NCI-H1092 treated with DMSO at 0.1 percent for 48 hours (cell line): ENCODE results near the gene SARNP.
"Not testable (repeated sequence)": the region's sequence is repeated elsewhere in the genome, so short reads cannot be mapped to it uniquely, and the experiment has no call there.

Source experiments
- DNase-seq: peaks from one replicate; lab custom pipeline; 2025; lab: John Stamatoyannopoulos, UW

The SARNP gene, protein sequence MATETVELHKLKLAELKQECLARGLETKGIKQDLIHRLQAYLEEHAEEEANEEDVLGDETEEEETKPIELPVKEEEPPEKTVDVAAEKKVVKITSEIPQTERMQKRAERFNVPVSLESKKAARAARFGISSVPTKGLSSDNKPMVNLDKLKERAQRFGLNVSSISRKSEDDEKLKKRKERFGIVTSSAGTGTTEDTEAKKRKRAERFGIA

DNA sequence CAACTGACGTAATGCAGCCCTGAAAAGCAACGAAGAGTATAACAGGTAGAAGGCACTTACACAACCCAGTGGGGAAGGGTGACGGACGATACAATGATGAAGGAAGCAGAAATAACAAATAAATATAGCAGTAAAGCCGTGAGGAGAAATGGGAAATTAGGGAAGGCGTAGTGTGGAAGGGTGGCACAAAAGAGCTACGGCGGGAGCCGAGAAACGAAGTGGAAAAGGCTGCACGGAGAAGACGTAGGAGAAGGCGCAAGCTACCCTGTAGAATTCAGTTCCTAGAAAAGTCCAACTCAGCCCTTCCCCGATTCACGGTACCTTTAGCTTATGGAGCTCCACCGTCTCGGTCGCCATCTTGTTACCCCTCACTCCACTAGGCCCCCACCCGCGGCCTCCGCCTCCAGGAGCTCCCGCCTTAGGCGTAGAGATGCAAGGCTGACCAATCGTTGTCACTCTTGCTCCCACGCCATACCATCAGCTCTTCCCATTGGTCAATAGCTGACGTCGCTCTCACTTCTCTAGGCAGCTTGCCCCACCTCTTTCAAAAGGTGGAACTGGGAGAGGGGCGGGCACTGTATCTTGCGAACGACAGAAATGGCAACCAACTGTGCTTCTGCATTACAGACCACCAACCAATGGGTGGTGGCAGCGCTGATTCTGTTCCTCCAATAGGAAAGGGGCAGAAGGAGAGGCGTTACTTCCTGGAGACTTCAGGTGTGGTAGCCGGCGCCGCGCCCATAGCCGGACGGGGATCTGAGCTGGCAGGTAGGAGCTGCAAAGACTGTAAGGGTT is at the start of gene SARNP, which contains the start of gene ORMDL2:
TSS of gene SARNP (minus strand) at position 380 of the 795 bp plus-strand sequence. CDS start at position 357, 23 bp downstream.
TSS of gene ORMDL2 (plus strand) at position 697 of the 795 bp plus-strand sequence. CDS start 959 bp downstream, outside the sequence.
- peak; percentile 99 for DNase-seq

DNA sequence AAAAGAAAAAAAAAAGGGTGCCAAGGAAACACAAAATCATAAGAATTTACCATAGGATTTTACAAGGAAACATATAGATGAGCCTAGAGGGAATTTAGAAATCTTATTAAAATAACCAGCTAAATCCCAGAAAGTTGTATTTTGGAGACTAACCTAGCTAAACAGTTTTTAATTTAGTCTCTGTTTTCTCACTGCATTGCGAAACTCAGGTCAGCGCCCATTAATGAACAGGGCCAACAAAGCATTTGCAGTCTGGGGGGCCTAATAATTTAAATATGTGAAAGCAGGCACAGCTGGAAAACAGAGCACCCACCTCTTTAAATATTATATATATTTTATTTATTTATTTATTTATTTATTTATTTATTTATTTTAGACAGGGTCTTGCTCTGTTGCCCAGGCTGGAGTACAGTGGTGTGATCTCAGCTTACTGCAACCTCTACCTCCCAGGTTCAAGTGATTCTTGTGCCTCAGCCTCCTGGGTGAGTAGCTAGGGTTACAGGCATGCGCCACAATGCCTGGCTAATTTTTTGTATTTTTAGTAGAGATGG is 49.0 kb upstream of the SARNP start:
- not testable (repeated sequence) for DNase-seq

DNA sequence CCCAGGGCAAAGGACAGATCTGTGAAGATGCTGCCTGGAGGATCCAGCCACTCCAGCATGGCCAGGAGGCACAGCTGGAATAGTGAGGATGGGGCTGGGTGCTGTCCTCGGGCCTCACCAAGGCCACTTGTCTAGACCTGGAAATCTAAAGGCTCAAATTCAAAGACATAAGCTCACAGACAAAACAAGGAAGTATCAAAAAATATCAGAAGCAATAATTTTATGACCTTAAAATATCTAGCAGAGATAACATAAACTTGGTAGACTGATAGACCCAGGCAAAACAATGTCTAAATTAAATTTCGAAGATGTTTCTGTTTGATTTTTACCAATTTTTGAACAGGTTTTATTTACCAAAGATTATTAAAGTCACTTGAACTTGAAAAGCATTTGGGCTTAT is 47.8 kb upstream of the SARNP start:
- no peak for DNase-seq

DNA sequence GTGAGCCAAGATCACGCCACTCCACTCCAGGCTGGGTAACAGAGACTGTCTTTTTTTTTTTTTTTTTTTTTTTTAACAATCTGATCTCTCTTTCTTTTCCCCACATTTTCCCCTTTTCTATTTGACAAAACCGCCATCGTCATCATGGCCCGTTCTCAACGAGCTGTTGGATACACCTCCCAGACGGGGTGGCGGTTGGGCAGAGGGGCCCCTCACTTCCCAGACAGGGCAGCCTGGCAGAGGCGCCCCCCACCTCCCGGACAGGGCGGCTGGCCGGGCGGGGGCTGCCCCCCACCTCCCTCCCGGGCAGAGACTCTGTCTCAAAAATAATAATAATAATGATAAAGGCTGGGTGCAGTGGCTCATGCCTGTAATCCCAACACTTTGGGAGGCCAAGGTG is 45.4 kb upstream of the SARNP start:
- DNase-seq: not testable (repeated sequence)

DNA sequence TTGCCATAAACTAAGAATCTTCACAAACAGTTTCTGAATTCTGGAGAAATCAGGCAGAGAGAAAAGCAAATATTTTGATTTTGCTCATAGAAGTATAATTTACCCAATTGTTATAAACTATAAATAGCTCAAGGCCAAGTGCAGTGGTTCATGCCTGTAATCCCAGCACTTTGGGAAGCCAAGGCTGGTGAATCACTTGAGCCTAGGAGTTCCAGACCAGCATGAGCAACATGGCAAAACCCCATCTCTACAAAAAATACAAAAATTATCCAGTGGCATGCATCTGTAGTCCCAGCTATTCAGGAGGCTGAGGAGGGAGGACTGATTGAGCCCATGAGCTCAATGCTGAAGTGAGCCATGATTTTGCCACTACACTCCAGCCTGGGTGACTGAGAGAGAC is 44.8 kb upstream of the SARNP start:
- DNase-seq: no peak

DNA sequence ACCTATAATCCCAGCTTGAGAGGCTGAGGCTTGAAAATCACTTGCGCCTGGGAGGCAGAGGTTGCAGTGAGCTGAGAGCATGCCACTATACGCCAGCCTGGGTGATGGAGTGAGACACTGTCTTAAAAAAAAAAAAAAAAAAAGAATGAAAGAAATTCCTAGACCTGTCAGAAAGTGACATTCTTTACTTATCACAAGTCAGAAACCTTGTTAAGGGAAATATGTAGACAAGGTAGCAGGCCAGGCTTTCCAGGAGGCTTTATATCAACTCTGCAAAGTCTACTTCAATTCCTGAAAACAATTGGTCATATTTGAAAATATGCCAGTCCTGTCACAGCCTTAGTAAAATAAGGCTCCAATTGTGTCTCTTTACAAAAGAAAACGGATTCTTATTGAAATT is 44.3 kb upstream of the SARNP start:
- DNase-seq: no peak

DNA sequence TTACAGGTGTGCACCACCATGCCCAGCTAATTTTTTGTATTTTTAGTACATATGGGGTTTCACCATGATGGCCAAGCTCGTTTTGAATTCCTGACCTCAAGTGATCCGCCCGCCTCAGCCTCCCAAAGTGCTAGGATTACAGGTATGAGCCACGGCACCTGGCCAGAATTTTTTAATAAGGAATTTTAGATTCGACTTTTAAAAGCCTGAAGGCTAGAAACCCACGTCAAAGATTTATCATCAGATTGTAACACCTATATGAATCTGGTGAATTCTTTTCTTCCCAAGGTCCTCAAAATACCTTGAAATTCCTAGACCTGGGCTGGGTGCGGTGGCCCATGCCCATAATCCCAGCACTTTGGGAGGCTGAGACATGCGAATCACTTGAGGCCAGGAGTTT is 43.9 kb upstream of the SARNP start:
- no peak for DNase-seq

DNA sequence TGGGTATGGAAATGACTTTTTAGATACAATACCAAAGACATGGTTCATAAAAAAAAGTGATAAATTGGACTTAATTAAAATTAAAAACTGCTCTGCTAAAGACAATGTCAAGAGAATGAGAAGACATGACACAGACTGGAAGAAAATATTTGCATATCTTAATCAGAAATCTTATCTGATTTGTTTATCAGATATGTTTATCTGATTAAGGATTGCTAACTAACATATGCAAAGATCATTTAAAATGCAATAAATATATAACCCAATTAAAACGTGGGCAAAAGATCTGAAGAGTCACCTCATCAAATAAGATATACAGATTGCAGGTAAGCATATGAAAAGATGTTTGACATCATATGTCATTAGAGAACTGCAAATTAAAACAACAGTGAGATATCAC is 35.2 kb upstream of the SARNP start:
- DNase-seq: no peak

DNA sequence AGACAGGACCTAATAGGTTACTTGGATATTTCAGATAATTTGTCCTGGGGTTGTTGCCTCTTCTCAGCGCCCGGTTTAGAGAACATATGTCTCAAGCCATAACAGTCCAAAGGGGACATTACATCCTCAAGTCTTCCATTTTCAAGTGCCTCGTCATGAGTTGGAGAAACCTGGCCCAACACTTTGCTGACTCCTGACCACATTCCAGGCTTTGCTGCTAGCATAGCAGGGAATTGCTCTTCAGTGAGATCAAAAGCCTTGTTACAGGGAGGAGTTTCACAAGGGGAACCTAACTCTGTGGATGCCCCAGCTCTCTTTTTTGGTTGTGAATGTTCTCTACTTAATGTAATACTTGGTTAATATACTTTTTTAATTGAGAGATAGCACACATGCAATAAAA is 33.4 kb upstream of the SARNP start:
- no peak for DNase-seq

DNA sequence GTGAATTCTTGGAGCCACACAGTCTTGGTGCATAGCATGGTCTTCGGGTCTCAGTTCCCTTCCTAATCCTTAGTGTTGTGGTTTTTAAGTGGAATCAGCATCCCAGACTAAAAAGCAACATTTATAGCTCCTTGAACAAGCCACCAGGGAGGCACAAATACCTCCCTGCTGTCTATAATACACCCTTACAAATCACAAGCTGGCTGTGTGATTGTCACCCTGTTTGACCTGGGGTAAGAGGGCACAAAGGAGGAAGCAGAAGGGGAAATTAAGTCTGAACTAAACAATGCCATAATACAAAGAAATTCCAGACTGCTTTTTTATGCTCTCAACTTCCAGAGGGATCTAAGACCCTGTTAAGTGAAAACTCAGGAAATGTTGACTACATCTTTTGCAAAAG is 32.9 kb upstream of the SARNP start:
- DNase-seq: no peak

DNA sequence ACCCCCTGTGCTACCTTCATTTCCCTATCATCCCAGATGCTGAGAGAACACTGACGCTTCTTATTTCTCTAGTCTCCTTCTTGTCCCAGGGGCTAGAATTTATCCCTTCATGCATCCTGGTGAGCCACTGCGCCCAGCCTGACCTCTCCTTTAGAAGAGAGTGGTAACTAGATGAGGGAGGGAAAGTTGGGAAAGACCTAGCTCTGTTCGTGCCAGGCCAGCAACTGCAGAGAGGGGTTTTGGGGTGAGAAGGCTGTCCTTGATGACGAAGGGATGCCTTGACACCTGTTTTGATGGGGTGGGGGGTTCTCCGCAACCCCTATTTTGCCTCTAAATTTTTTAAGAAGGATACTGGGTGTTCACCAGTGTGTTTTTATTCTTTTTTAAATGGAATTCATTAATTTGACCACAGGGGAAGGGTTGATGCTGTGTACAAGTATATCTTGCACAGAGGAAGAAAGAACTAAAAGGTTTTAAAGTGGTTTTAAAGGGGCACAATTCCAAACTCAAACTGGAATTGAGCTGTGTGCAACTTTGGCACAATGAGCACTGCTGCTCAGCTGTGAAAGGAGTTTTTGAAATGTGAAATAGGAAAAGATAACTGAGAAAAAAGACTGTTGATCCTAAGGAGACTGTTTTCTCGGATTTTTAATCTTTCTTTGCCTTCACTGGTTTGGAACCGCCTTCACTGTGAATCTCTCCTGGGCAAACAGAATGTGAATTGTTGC is 32.3 kb upstream of the SARNP start:
- DNase-seq: no peak

DNA sequence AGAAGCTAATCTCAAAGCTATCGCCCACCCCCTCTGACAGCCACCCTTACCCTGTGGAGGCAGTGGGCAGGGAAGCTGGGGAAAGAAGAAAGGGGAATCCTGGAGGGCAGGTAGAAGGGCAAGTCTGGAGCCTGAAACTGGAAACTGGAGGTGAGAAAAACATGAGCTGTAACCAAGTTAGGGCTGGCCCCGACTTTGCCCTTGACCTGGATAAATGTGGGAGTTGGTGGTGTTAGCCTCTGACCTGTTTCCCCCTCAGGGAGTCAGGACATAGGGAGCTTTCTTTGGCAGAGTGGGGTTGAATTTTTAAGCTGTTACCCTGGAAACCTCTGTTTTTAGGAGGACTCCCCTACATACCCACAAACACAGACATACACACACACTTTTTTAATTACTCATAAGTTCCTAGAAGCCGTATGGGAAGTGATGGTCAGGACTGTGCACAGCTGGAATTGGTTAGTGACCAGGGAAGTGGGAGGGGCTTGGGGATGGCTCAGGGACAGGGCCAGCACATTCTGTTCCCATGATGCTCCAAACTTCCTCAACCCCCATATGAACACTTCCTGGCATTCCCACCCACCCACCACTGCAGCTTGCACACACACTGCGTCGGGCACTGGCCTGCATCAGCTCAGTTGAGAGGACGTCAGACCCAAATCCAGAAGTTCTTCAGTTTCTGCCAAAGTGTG is 30.2 kb upstream of the SARNP start:
- no peak for DNase-seq

DNA sequence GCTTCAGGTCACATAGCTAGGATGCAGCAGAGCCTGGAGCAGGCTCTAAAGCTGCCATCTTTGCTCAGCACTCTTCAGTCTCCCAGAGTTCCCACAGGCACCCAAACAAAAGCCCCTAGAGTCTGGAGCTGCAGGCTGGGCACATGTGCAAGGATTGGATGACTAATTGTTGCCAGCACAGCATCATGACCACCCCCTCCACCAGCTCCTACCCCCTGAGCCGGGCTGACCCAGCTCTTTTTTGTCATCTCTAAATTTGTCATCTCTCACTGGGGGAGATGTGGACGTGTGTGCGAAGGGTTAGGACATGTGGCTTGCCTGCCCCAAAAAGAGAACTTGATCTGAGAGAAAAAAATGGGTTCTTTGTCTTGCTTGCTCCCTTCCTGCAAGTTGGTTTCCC is 29.5 kb upstream of the SARNP start:
- DNase-seq: no peak

DNA sequence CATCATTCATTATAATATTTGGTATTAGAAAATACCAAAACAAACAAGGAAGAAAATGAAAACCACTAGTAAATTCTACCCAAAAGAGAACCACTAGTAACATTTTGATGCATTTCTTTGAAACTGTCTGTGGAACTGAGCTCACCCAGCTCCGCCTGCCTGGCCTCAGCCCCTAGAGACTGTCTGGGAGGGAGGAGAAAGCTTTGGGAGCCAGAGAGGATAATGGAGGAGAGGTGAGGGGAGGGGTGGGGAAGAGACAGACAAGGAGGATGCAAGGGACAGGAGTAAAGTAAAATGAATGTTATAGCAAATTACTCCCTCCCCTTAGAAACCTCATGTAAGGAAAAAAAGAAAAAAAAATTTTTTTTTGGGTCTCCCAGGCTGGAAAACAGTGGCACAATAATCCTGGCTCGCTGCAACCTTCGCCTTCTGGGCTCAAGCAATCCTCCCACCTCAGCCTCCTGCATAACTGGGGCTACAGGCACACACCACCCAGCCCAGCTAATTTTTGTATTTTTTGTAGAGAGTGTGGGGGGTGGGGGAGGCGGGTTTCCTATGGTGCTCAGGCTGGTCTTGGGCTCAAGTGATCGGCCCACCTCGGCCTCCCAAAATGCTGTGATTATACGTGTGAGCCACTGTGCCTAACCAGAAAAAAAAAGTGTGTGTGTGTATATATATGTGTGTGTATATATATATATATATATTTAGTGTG is 28.4 kb upstream of the SARNP start:
- no peak for DNase-seq

DNA sequence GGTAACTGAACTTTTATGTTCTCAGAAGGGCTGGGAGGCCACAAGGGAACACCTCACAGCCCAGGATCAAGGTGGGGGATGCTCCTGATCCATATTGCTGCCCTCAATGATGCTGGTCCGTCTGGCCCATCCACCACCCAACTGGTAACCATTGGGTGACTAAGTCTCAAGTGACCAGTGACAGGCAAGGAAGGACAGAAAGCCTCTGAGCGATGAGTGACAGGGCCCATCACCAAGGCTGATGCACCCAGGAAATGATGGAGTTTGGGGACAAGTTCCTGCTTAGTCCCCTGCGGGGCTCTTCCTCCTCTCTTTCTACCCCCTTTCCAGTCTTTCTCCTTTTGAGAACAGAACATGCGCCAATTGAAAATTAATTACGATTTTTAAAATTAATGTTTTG is 27.8 kb upstream of the SARNP start:
- DNase-seq: no peak

DNA sequence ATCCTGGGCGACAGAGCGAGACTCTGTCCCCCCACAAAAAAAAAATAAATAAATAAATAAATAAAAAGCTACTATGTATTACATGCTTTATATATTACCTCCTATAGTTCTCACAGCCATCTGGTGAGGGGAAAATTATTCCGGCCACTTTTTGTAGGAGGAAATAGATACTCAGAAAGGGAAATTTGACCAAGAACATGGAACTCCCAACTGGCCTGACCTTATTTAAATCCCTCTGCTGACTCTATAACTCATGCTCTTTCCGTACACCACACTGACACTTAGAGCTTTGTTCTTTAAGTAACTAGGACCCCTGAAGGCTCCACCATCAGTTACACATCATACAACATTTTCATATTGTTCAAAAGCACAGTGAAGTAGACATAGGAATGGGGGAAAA is 27.4 kb upstream of the SARNP start:
- no peak for DNase-seq

DNA sequence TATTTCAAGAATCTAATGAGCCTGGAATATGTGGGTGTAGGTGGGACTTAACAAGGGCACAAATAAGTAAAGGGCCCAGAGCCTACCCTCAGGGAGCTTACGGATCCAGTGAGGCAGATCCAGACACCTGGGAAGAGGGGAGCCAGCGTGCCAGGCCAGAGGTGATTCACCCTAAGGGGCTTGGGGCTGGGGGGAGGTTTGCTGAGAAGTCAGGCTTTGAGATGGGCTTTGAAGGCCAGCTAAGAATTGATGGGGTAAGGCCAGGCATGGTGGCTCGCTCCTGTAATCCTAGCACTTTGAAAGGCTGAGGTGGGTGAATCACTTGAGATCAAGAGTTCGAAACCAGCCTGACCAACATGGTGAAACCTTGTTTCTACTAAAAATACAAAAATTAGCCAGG is 25.9 kb upstream of the SARNP start:
- no peak for DNase-seq

DNA sequence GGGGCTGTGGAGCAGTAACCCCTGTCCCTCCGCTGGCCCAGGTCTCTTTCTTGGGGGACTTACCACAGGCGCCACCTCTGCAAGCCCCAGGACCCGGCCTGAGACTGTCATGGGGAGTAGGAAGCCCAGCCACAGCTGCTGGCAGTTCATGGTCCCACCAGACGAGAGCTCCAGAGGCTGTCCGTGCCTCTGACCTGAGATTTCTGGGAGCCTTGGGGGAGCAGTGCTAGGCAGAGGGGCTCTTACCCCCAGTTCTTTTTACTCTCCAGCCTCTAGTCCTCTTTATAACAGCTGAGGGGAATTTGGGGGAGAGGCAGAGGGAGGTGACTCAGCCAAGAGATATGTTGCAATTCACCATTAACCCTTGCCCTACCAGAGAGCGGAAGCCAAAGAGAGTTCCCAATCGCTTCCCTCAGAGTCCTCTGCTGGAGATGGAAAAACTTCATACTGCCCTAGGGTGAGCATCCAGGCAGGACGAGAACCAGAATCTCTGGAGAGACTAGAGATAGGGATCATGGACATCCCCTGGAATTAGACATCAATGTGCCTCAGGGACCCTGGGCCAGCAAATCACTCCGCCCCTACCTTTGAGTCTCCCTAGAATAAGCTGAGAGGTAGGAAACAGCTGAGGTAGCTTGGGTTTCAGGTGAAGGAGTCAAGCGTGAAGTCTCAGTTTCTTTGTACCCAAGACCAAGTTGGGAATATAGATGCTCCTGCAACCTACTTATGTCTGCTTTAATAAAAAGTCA is 25.3 kb upstream of the SARNP start, which contains the start of gene MMP19:
TSS of gene MMP19 (minus strand) at position 256 of the 749 bp plus-strand sequence. CDS start at position 150, 106 bp downstream.
- no peak for DNase-seq

DNA sequence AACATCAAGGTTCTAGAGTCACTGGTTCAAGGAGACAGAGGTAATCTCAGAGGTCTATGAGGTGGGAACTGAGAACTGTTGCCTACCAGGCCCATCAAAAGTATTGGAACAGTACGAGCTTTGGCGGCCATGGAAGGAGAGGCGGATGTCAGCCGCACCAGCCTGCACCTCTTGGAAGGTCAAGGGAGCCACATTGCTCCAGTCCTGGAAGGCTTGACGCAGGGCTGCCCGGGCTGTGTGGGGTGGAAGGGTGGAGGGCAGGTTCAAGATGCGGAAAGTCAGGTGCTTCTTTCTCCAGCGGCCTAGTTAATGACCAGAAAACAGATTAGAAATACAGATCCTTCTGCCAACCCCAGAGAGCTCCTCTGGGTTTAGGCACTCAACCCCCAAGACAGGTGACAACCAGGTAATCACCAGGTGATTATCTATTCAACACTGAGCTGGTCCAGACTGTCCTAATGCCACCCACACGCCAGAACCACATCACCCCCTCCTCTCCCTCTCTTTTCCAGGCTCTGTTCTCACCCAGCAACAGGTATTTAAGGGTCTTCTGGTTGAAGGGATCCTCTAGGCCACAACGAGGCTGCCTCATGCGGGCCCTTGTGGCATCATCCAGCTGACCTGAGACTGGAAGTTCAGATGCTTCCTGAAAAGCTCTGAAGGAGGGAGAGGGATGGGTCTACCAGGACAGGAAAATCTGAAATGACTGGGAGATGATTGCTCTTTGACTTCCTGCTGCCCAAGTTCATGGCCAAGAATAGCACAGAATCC is 23.2 kb upstream of the SARNP start:
- DNase-seq: no peak
